H1 (cell line): Measurements from ENCODE around the gene LARP1. TPM values are rescaled to one million over a fixed set of nuclear protein-coding genes. Genes with fewer than 3 reads are reported as not detected.

Experiments used
- CTCF ChIA-PET: fragments of 300-600 bp; sonication (Branson Sonifier 250); formaldehyde crosslinking; loops from one replicate; lab custom pipeline; 2021; ENCODE audit not compliant: partially characterized antibody; lab: Charles Lee
- POLR2A ChIA-PET: fragments of 300-600 bp; sonication (Branson Sonifier 250); formaldehyde crosslinking; loops from one replicate; lab custom pipeline; 2021; ENCODE audit warnings: inconsistent platforms; ENCODE audit not compliant: partially characterized antibody; lab: Charles Lee
- DNase-seq, 2 experiments: peaks; one replicate each; pipeline versions ENCODE4 v3.0.0 to v3.0.0-alpha.2; 2010 to 2022; ENCODE audit warnings: low spot score in 2 of 2, low read depth in 1 of 2, mixed read lengths in 1 of 2
- FAIRE-seq: peaks from 2 replicates; lab custom pipeline; 2011; peaks lifted over from hg19 to GRCh38; lab: Jason Lieb, UNC
- H2AFZ ChIP-seq: 2 replicates; pipeline ENCODE4 v1.8.1; 2012; ENCODE audit warnings: low read length, inconsistent platforms
- H2AK5ac ChIP-seq: 2 replicates; pipeline ENCODE4 v1.6.1; 2013; ENCODE audit warnings: low read depth, low read length
- H2BK120ac ChIP-seq: replicated peaks from 2 replicates; pipeline ENCODE3; 2013; ENCODE audit warnings: low read depth, low read length, inconsistent platforms
- H2BK12ac ChIP-seq: 2 replicates; pipeline ENCODE4 v1.6.1; 2013; ENCODE audit warnings: low read depth, low read length
- H2BK15ac ChIP-seq: 2 replicates; pipeline ENCODE4 v1.6.1; 2013; ENCODE audit warnings: low read length
- H2BK20ac ChIP-seq: 2 replicates; pipeline ENCODE4 v1.6.1; 2013; ENCODE audit warnings: low read length
- H2BK5ac ChIP-seq: 2 replicates; pipeline ENCODE4 v1.6.1; 2013; ENCODE audit warnings: low read depth, low read length
- H3K14ac ChIP-seq: 2 replicates; pipeline ENCODE4 v1.6.1; 2013; ENCODE audit warnings: inconsistent platforms; ENCODE audit not compliant: insufficient read length
- H3K18ac ChIP-seq: 2 replicates; pipeline ENCODE4 v1.6.1; 2013; ENCODE audit warnings: low read length; ENCODE audit errors: extremely low read depth
- H3K23ac ChIP-seq: 2 replicates; pipeline ENCODE4 v1.6.1; 2013; ENCODE audit warnings: inconsistent platforms; ENCODE audit not compliant: insufficient read length
- H3K23me2 ChIP-seq: 2 replicates; pipeline ENCODE4 v1.6.1; 2013; ENCODE audit warnings: low read depth, low read length
- H3K27ac ChIP-seq: 2 replicates; pipeline ENCODE4 v1.6.1; 2011; ENCODE audit warnings: low read depth, low read length, inconsistent platforms
- H3K27me3 ChIP-seq, 4 experiments: replicated peaks in 1 of 4; 1 replicate in 1 of 4; 2 replicates in 3 of 4; pipeline versions ENCODE4 v1.6.1 to v1.8.1; 2011 to 2013; ENCODE audit warnings: low read length in 3 of 4, mild to moderate bottlenecking in 3 of 4, inconsistent platforms in 2 of 4, mixed read lengths in 2 of 4, moderate library complexity in 1 of 4; ENCODE audit not compliant: control insufficient read depth in 3 of 4, insufficient read depth in 3 of 4; ENCODE audit errors: extremely low read depth in 1 of 4
- H3K36me3 ChIP-seq, 4 experiments: 2 replicates each; pipeline versions ENCODE4 v1.6.1 to v1.8.1; 2011 to 2013; ENCODE audit warnings: mild to moderate bottlenecking in 4 of 4, low read length in 3 of 4, moderate library complexity in 2 of 4, control low read depth in 1 of 4, inconsistent platforms in 1 of 4; ENCODE audit not compliant: insufficient read depth in 4 of 4, control insufficient read depth in 2 of 4
- H3K4ac ChIP-seq: replicated peaks from 2 replicates; pipeline ENCODE3; 2013; ENCODE audit warnings: low read length, low read depth, mixed read lengths, inconsistent platforms; ENCODE audit not compliant: insufficient read length
- H3K4me1 ChIP-seq, 4 experiments: replicated peaks in 1 of 4; 1 replicate in 1 of 4; 2 replicates in 3 of 4; pipeline versions ENCODE4 v1.6.1 to v1.8.1; 2011 to 2013; ENCODE audit warnings: low read length in 3 of 4, inconsistent platforms in 2 of 4, mixed read lengths in 1 of 4; ENCODE audit not compliant: insufficient read depth in 4 of 4, control insufficient read depth in 3 of 4
- H3K4me2 ChIP-seq, 2 experiments: 2 replicates each; pipeline versions ENCODE4 v1.6.1 to v1.8.1; 2011 to 2013; ENCODE audit warnings: low read depth in 2 of 2, low read length in 2 of 2, control low read depth in 1 of 2, inconsistent platforms in 1 of 2, mild to moderate bottlenecking in 1 of 2; ENCODE audit not compliant: insufficient read depth in 1 of 2
- H3K4me3 ChIP-seq, 4 experiments: fragments of 200-600, 300-600 bp in 1 of 4; sonication (generic), shearing (Covaris generic), sonication (Bioruptor Twin) in 1 of 4; 2 replicates each; pipeline versions ENCODE4 v1.5.1 to v1.8.1; 2011 to 2016; ENCODE audit warnings: low read length in 4 of 4, low read depth in 3 of 4, control low read depth in 2 of 4, inconsistent platforms in 2 of 4, mild to moderate bottlenecking in 2 of 4, mixed read lengths in 1 of 4, moderate library complexity in 1 of 4; ENCODE audit not compliant: insufficient read depth in 2 of 4; ENCODE audit errors: extremely low read depth in 1 of 4
- H3K56ac ChIP-seq: replicated peaks from 2 replicates; pipeline ENCODE3; 2013; ENCODE audit warnings: low read depth, mild to moderate bottlenecking, mixed read lengths, low read length, inconsistent platforms; ENCODE audit not compliant: insufficient read length
- H3K79me1 ChIP-seq: 2 replicates; pipeline ENCODE4 v1.6.1; 2013; ENCODE audit warnings: low read depth, low read length, control low read depth
- H3K79me2 ChIP-seq, 2 experiments: 2 replicates each; pipeline versions ENCODE4 v1.6.1 to v1.8.1; 2012 to 2013; ENCODE audit warnings: low read length in 2 of 2, mild to moderate bottlenecking in 2 of 2, inconsistent platforms in 1 of 2; ENCODE audit not compliant: insufficient read depth in 2 of 2, control insufficient read depth in 1 of 2
- H3K9ac ChIP-seq, 4 experiments: replicated peaks in 1 of 4; 1 replicate in 1 of 4; 2 replicates in 3 of 4; pipeline versions ENCODE4 v1.6.1 to v1.8.1; 2011 to 2013; ENCODE audit warnings: low read depth in 3 of 4, low read length in 3 of 4, control low read depth in 2 of 4, mild to moderate bottlenecking in 2 of 4, moderate library complexity in 2 of 4, inconsistent platforms in 1 of 4; ENCODE audit errors: extremely low read depth in 1 of 4
- H3K9me3 ChIP-seq, 2 experiments: 2 replicates each; pipeline versions ENCODE4 v1.6.1 to v1.8.1; 2012 to 2013; ENCODE audit warnings: mild to moderate bottlenecking in 2 of 2, moderate library complexity in 2 of 2, control low read depth in 1 of 2, inconsistent platforms in 1 of 2, low read depth in 1 of 2, low read length in 1 of 2, mixed read lengths in 1 of 2; ENCODE audit not compliant: insufficient read depth in 2 of 2
- H4K20me1 ChIP-seq, 2 experiments: replicated peaks in 1 of 2; 2 replicates each; pipeline versions ENCODE3 to v1.8.1; 2011 to 2013; ENCODE audit warnings: inconsistent platforms in 2 of 2, low read length in 2 of 2, mild to moderate bottlenecking in 1 of 2; ENCODE audit not compliant: insufficient read depth in 2 of 2, control insufficient read depth in 1 of 2
- H4K5ac ChIP-seq: 2 replicates; pipeline ENCODE4 v1.6.1; 2013; ENCODE audit warnings: low read length, low read depth, mixed read lengths, inconsistent platforms; ENCODE audit not compliant: insufficient read length
- H4K8ac ChIP-seq: 2 replicates; pipeline ENCODE4 v1.8.0; 2013; ENCODE audit warnings: mild to moderate bottlenecking, moderate library complexity, low read length, inconsistent platforms; ENCODE audit not compliant: insufficient read depth; ENCODE audit errors: extremely low read depth
- H4K91ac ChIP-seq: replicated peaks from 2 replicates; pipeline ENCODE3; 2013; ENCODE audit warnings: low read length, mixed read lengths, inconsistent platforms; ENCODE audit not compliant: insufficient read length
- CEBPB ChIP-seq: IDR thresholded peaks from 2 replicates; pipeline ENCODE4 v1.6.1; 2012; ENCODE audit warnings: low read depth, low read length
- CHD2 ChIP-seq: IDR thresholded peaks from 2 replicates; pipeline ENCODE4 v1.6.1; 2012; ENCODE audit warnings: low read length, improper control_type of control experiment
- HDAC2 ChIP-seq, 2 experiments: fragments of 300-600 bp in 1 of 2; sonication (generic) in 1 of 2; IDR thresholded peaks; 2 replicates each; pipeline ENCODE4 v1.6.1; 2011 to 2012; ENCODE audit warnings: low read depth in 2 of 2, low read length in 2 of 2, mild to moderate bottlenecking in 2 of 2, moderate library complexity in 2 of 2, borderline replicate concordance in 1 of 2, inconsistent platforms in 1 of 2
- POLR2AphosphoS5 ChIP-seq: IDR thresholded peaks from 2 replicates; pipeline ENCODE4 v1.6.1; 2011; ENCODE audit warnings: low read depth, low read length
- POU5F1 ChIP-seq: IDR thresholded peaks from 2 replicates; pipeline ENCODE4 v1.6.1; 2011; ENCODE audit warnings: low read depth, mild to moderate bottlenecking, low read length, moderate library complexity
- RXRA ChIP-seq: IDR thresholded peaks from 2 replicates; pipeline ENCODE4 v1.6.1; 2011; ENCODE audit warnings: low read depth, mild to moderate bottlenecking, low read length, moderate library complexity; ENCODE audit not compliant: insufficient read depth
- WGBS, 2 experiments: shearing (Covaris generic) in 1 of 2; methylation state at CpG; one replicate each; pipeline versions ENCODE4 v1.1.6 to v1.1.7; 2013 to 2015; ENCODE audit warnings: low lambda C conversion rate in 2 of 2, mixed read lengths in 2 of 2, inconsistent platforms in 1 of 2, low coverage in 1 of 2, missing lambda C conversion rate in 1 of 2; ENCODE audit not compliant: insufficient replicate concordance in 2 of 2, insufficient coverage in 1 of 2, insufficient read length in 1 of 2; ENCODE audit errors: extremely low coverage in 1 of 2, missing lambda C conversion rate in 1 of 2; 5-methylcytosine and 5-hydroxymethylcytosine counted together
- polyA plus RNA-seq, 7 experiments: library from polyadenylated mRNA; depleted of rRNA in 3 of 7; stranded (reverse) in 5 of 7; unstranded in 2 of 7; fragments of >200 nt in 5 of 7; fragments of 200-250 nt in 2 of 7; gene quantifications; 1 replicate in 5 of 7; 2 replicates in 1 of 7; 4 replicates in 1 of 7; pipeline versions ENCODE4 v1.2.1 to v1.2.3, GENCODE V29; 2011 to 2013; ENCODE audit warnings: missing spikeins in 2 of 7, mixed read lengths in 2 of 7
- total RNA-seq: library from RNA; stranded (reverse); fragmentation: NEBNext Ultra II Directional; extraction: Animal tissue kit (Norgen Biotek cat#: 25700); gene quantifications from 2 replicates; pipeline ENCODE4 v1.2.1, GENCODE V29; 2021

Gene LARP1
- total and polyA plus RNA-seq, 2 of the 8 experiments (the other 6 are each of a cell fraction or from before 2014, with no cell fraction given) = 106 to 422 TPM

DNA sequence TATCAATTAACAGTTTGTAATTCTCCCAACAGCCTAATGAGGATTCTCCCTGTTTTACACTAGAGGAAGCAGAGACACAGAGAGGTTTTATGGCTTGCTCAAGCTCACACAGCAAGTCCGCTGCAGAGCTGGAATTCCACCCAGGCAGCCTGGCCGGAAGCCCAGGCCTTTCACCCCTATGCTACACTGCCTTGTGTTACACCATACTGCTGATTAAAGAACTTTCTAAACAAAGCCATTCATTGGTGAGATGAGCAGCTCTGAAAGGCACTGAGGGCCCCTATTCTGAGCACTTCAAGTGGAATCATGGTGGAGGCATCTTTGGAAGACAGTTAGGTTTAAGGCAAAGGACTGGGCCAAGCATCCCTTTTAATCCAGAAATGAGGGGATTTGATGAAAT, 14.7 kb upstream of the LARP1 start:
- H3K79me2 ChIP-seq = no peaks in the 10 kb centered on the region
- H3K23me2 ChIP-seq = no peaks in the 10 kb centered on the region
- no peak overlapping the region for H4K91ac ChIP-seq
- no peaks in the 10 kb centered on the region for H3K27me3 ChIP-seq
- CTCF ChIA-PET = interaction anchor here (1.1 to 1.5 kb wide), 4 partner anchors 9 to 41 kb away, joined by 3 to 5 read pairs (median 4); no protein-coding TSS in a partner anchor
- H4K5ac ChIP-seq = no peak overlapping the region
- no peak overlapping the region for H3K23ac ChIP-seq
- DNase-seq = no peak
- no peak overlapping the region for H3K9ac ChIP-seq
- TF ChIP-seq POLR2AphosphoS5 = no peak
- TF ChIP-seq CEBPB = no peak
- TF ChIP-seq RXRA = no peak
- TF ChIP-seq CHD2 = no peak
- TF ChIP-seq POU5F1 = no peak
- TF ChIP-seq HDAC2 (IDR thresholded peaks at IDR 0.05; ENCODE audit: borderline replicate concordance in 1 of 2, low read depth in 2 of 2, low read length in 2 of 2) = no peak
- TF ChIP-seq, all 59 proteins: peak for 0
- POLR2A ChIA-PET = interaction anchor here (1.3 to 1.9 kb wide), 6 partner anchors 10 to 93 kb away, joined by 3 to 7 read pairs (median 4); no protein-coding TSS in a partner anchor
- Histone ChIP-seq H3K4ac (no peak overlapping the region), H2BK20ac (no peak overlapping the region), H3K9me3 (no peaks in the 10 kb centered on the region), H3K4me3 (no peak overlapping the region), H2BK12ac (no peak overlapping the region), H4K8ac (no peak overlapping the region), H2BK15ac (peak overlapping the region; percentile 29; the same call in 1 of the 2 replicates), H3K56ac (no peak overlapping the region), H2BK5ac (no peak overlapping the region), H3K4me2 (no peak overlapping the region; a peak in 1 of 4 replicates), H3K4me1 (peaks cover 0 to 6% (median 1%) of the 10 kb centered on the region in 4 experiments; a peak in 4 of 7 replicates), H2BK120ac (no peak overlapping the region), H3K18ac (no peak overlapping the region), H3K36me3 (no peaks in the 10 kb centered on the region; a peak in 1 of 8 replicates), H3K79me1 (no peaks in the 10 kb centered on the region; the same call in none of the 2 replicates), H3K14ac (no peak overlapping the region), H2AK5ac (no peak overlapping the region), H3K27ac (no peak overlapping the region), H2AFZ (no peak overlapping the region), H4K20me1 (peaks cover 0 to 3% of the 10 kb centered on the region in 2 experiments)
- WGBS, 2 experiments = 85% methylated on average over 2 of the region's 2 CpGs; no CpG with 5 or more reads in 1 of the 2 experiments
- FAIRE-seq = no peak
